Measurements from ENCODE around the gene CHCHD2. TPM values are rescaled to one million over a fixed set of nuclear protein-coding genes. Genes with fewer than 3 reads are reported as not detected.

Gene CHCHD2
- total and polyA plus RNA-seq, 9 of the 15 experiments (the other 6 are each of a cell fraction or from before 2014, with no cell fraction given), result 145 to 1,044 (median 648) TPM

DNA sequence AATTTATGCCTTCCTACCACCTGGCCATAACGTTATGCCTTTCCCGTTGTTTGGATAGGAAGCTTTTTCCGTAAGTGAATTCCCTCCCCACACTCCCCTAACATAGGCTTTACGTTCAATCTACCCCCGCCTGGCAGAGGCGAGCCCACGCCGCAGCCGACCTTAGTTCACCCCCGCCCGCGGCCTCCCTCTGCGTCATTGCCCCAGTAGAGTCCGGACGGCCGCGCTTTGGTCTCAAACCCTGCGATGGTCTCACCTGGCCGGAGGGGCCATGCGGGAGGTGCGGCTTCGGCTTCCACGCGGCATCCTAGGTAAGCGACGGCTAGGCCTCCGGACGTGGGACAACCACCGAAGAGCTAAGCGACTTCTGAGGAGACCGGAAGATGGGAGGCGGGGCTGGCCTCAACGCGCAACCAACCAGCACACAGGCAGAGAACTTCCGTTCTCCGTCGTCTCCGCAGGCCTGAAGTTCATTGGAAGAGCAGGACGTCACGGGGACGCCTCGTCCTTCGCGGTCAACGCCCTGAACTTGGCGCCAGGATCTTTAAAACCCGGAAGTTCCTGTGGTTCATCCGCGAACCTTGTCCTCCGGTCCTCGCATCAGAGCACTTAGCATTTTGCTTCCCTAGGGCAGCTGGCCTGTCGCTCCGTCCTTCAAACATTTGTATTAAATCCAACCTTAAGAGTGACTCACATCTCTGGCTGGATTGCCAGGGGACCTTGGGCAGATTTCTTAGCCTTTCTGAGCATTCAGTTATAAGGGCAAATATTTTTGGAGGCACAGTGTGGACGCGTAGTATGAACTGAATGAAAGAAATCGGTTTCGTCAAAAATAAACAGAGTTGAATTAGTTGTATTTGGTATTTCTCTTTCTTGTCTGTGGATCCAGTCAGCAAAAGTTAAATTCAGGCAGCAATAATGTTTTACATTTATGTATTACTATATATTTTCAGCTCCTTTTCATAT, at the start of gene CHCHD2 (continued):
- TF ChIP-seq, protein P1, sequence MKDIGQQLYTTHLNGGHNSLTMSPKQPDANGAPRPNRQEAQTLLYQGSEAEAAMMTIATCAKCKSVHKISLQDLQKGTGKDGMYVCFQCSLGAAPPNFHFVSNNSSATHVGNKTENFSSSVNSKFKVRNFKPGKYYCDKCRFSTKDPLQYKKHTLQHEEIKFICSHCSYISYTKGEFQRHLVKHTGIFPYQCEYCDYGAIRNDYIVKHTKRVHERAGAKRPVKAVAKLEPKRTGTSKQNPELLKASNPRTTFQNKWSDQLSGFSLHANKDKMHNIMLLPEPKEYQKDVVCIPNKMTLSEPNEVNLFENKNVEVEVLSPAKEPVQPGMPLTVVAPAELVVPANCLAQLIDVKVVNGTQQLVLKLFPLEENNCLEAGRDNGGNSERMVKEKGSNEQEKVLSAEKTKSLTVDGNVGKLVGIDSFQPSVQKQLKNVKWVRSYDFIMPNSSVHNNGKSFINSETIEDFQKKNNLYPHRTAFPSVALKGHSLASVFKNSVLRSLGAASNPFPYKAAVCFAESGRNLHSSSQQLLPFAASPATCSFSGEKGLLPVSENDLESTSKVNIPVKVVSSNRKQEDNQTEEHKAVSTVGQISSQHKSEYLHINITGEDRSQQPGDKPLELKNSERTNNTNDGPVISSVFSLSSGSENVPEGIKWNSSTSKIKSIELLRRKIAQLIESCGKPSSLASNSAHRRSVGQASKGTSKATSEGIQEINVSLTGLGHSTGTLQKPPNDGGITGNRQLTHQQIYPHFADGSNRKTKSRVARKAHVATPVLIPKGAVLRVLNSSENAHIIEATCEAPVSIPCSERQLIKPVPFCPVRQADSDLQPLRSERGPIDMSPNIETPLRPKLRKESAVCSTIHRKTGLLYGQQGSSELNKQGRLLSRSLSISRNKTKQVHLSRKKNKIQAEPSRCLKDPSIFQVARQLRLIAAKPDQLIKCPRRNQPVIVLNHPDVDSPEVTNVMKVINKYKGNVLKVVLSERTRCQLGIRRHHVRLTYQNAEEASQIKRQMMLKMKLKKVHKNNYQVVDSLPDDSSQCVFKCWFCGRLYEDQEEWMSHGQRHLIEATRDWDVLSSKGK (CRISPR knock-in tag; IDR thresholded peaks at IDR 0.05), result no peak
- TF ChIP-seq ARID1B (IDR thresholded peaks at IDR 0.05) (no peak), KDM5B (IDR thresholded peaks at IDR 0.05; ENCODE audit: insufficient replicate concordance, low read depth, low read length) (no peak), NRF1 (conservative IDR thresholded peaks at IDR 0.05 in 1 of 2, IDR thresholded peaks at IDR 0.05 in 1 of 2) (peak; percentile 76 to 82), NFXL1 (CRISPR knock-in tag; IDR thresholded peaks at IDR 0.05) (no peak), NFYB (IDR thresholded peaks at IDR 0.05; ENCODE audit: extremely low read depth, insufficient read length) (peak; percentile 93), MCM2 (IDR thresholded peaks at IDR 0.05; ENCODE audit: low read depth) (no peak), ZNF134 (CRISPR knock-in tag; conservative IDR thresholded peaks at IDR 0.05) (no peak), ZNF668 (CRISPR knock-in tag; IDR thresholded peaks at IDR 0.05) (no peak), TCF7 (IDR thresholded peaks at IDR 0.05; ENCODE audit: borderline replicate concordance) (0 out of 2 replicates have a peak, but pooled peaks have one; percentile 59), NFATC3 (IDR thresholded peaks at IDR 0.05) (no peak), SIX5 (IDR thresholded peaks at IDR 0.05; ENCODE audit: borderline replicate concordance in 1 of 2, insufficient read depth in 1 of 2, low read depth in 1 of 2, low read length in 2 of 2) (peak; percentile 18 to 30; a peak in 1 of 4 replicates), HDAC8 (tag; IDR thresholded peaks at IDR 0.05) (no peak), NCOA4 (IDR thresholded peaks at IDR 0.05; ENCODE audit: partially characterized antibody) (no peak), ZNF124 (CRISPR knock-in tag; IDR thresholded peaks at IDR 0.05) (no peak), RUNX1 (IDR thresholded peaks at IDR 0.05; ENCODE audit: low read depth) (no peak), NCOA2 (IDR thresholded peaks at IDR 0.05; ENCODE audit: partially characterized antibody in 2 of 2) (no peak), NFIX (CRISPR knock-in tag; IDR thresholded peaks at IDR 0.05; ENCODE audit: low read depth) (no peak), KAT2B (IDR thresholded peaks at IDR 0.05; ENCODE audit: low read depth, low read length) (no peak)
- TF ChIP-seq, protein P2, sequence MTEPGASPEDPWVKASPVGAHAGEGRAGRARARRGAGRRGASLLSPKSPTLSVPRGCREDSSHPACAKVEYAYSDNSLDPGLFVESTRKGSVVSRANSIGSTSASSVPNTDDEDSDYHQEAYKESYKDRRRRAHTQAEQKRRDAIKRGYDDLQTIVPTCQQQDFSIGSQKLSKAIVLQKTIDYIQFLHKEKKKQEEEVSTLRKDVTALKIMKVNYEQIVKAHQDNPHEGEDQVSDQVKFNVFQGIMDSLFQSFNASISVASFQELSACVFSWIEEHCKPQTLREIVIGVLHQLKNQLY (CRISPR knock-in tag; conservative IDR thresholded peaks at IDR 0.05), result no peak
- TF ChIP-seq, protein P3, sequence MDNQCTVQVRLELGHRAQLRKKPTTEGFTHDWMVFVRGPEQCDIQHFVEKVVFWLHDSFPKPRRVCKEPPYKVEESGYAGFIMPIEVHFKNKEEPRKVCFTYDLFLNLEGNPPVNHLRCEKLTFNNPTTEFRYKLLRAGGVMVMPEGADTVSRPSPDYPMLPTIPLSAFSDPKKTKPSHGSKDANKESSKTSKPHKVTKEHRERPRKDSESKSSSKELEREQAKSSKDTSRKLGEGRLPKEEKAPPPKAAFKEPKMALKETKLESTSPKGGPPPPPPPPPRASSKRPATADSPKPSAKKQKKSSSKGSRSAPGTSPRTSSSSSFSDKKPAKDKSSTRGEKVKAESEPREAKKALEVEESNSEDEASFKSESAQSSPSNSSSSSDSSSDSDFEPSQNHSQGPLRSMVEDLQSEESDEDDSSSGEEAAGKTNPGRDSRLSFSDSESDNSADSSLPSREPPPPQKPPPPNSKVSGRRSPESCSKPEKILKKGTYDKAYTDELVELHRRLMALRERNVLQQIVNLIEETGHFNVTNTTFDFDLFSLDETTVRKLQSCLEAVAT (IDR thresholded peaks at IDR 0.05), result peak; percentile 39 to 71; a peak in 3 of 4 replicates

Data from K562 (cell line).